K562 (cell line): ENCODE measurements around the gene ZNF831. TPM values are rescaled to one million over a fixed set of nuclear protein-coding genes. Genes with fewer than 3 reads are reported as not detected.

Experiments
- ATAC-seq: fragments of 200-7000 bp; cut with Tn5 transposase; 3 replicates; pipeline ENCODE4 v1.9.1; 2020; ENCODE audit warnings: moderate library complexity
- BruUV-seq: library from RNA; stranded (reverse); fragments of 400-500 nt; replicated peaks from 2 replicates; lab custom pipeline; 2021; lab: Mats Ljungman, UMichigan
- CTCF ChIA-PET: fragments of 300-600 bp; formaldehyde crosslinking; extraction: SDS; loops from one replicate; lab custom pipeline; 2021; ENCODE audit warnings: low intra/inter-chr PET ratio; lab: Yijun Ruan, JAX
- POLR2A ChIA-PET: fragments of 300-600, 350-650 bp; sonication (Branson Sonifier 250); formaldehyde crosslinking; extraction: SDS; loops from one replicate; lab custom pipeline; 2021; ENCODE audit warnings: antibody characterized with exemption, inconsistent platforms; lab: Yijun Ruan, JAX
- DNase-seq, 4 experiments: peaks; one replicate each; pipeline versions ENCODE4 v3.0.0 to v3.0.0-alpha.2; 2011 to 2018; ENCODE audit warnings: low spot score in 3 of 4, mixed read lengths in 3 of 4; ENCODE audit errors: extremely low read depth in 1 of 4
- FAIRE-seq: peaks from 2 replicates; lab custom pipeline; 2011; peaks lifted over from hg19 to GRCh38; lab: Jason Lieb, UNC
- H2AFZ ChIP-seq: 2 replicates; pipeline ENCODE4 v1.6.0; 2011; ENCODE audit warnings: low read depth, low read length, control low read depth, inconsistent platforms
- H3K27ac ChIP-seq: fragments of 200-600 bp; 3 replicates; pipeline ENCODE4 v1.8.0; 2011; ENCODE audit warnings: low read depth, mild to moderate bottlenecking, control low read depth, inconsistent platforms, low read length, moderate library complexity, mixed read lengths; ENCODE audit errors: extremely low read depth
- H3K27me3 ChIP-seq, 2 experiments: fragments of 300-600 bp in 1 of 2; 2 replicates in 1 of 2; 3 replicates in 1 of 2; pipeline versions ENCODE4 v1.6.0 to v1.8.0; 2011; ENCODE audit warnings: inconsistent platforms in 2 of 2, low read length in 2 of 2, mild to moderate bottlenecking in 1 of 2, mixed read lengths in 1 of 2, moderate library complexity in 1 of 2; ENCODE audit not compliant: control insufficient read depth in 2 of 2, insufficient read depth in 2 of 2
- H3K36me3 ChIP-seq: fragments of 300-600 bp; 3 replicates; pipeline ENCODE4 v1.8.0; 2011; ENCODE audit warnings: mild to moderate bottlenecking, low read length, inconsistent platforms; ENCODE audit not compliant: control insufficient read depth, insufficient read depth
- H3K4me1 ChIP-seq, 2 experiments: fragments of 200-600 bp in 1 of 2; replicated peaks in 1 of 2; 2 replicates in 1 of 2; 3 replicates in 1 of 2; pipeline versions ENCODE4 v1.5.1 to v1.8.0; 2011; ENCODE audit warnings: inconsistent platforms in 2 of 2, low read length in 2 of 2, mild to moderate bottlenecking in 1 of 2, mixed read lengths in 1 of 2, moderate library complexity in 1 of 2; ENCODE audit not compliant: control insufficient read depth in 2 of 2, insufficient read depth in 2 of 2
- H3K4me2 ChIP-seq: 2 replicates; pipeline ENCODE4 v1.6.1; 2011; ENCODE audit warnings: low read length, control low read depth, inconsistent platforms, mixed read lengths; ENCODE audit not compliant: insufficient read depth
- H3K4me3 ChIP-seq: fragments of 200-600 bp; sonication (generic), shearing (Covaris generic); 2 replicates; pipeline ENCODE4 v1.5.1; 2016; ENCODE audit warnings: control low read depth, inconsistent platforms
- H3K79me2 ChIP-seq: fragments of 200-600 bp; 3 replicates; pipeline ENCODE4 v1.8.0; 2011; ENCODE audit warnings: low read length, inconsistent platforms; ENCODE audit not compliant: control insufficient read depth, insufficient read depth
- H3K9ac ChIP-seq, 2 experiments: 2 replicates each; pipeline versions ENCODE4 v1.6.0 to v1.6.1; 2011; ENCODE audit warnings: low read depth in 2 of 2, low read length in 2 of 2, control low read depth in 1 of 2, inconsistent platforms in 1 of 2, mild to moderate bottlenecking in 1 of 2, mixed read lengths in 1 of 2; ENCODE audit not compliant: insufficient read depth in 1 of 2
- H3K9me1 ChIP-seq: one replicate; pipeline ENCODE4 v1.6.0; 2011; ENCODE audit warnings: inconsistent platforms, mild to moderate bottlenecking, low read length, moderate library complexity; ENCODE audit not compliant: control insufficient read depth, insufficient read depth
- H3K9me3 ChIP-seq: replicated peaks from 2 replicates; pipeline ENCODE4 v1.5.1; 2011; ENCODE audit warnings: low read depth, low read length, inconsistent platforms; ENCODE audit not compliant: control insufficient read depth, insufficient read depth
- H4K20me1 ChIP-seq: replicated peaks from 2 replicates; pipeline ENCODE4 v1.6.1; 2011; ENCODE audit warnings: low read length, inconsistent platforms, mixed read lengths; ENCODE audit not compliant: control insufficient read depth, insufficient read depth
- CTCF ChIP-seq, 3 experiments: IDR thresholded peaks in 2 of 3; conservative IDR thresholded peaks in 1 of 3; 2 replicates each; pipeline ENCODE4 v1.5.1; 2011 to 2012; ENCODE audit warnings: low read length in 3 of 3, mild to moderate bottlenecking in 3 of 3, control low read depth in 2 of 3, improper control_type of control experiment in 1 of 3, inconsistent platforms in 1 of 3, low read depth in 1 of 3, mixed read lengths in 1 of 3, moderate library complexity in 1 of 3; ENCODE audit not compliant: insufficient read depth in 2 of 3
- ESRRA ChIP-seq: fragments of 450-650 bp; IDR thresholded peaks from 2 replicates; pipeline ENCODE4 v1.6.1; 2014; ENCODE audit warnings: low read depth, mild to moderate bottlenecking, moderate library complexity, borderline replicate concordance
- KLF16 ChIP-seq: IDR thresholded peaks from 2 replicates; pipeline ENCODE4 v1.6.1; 2016; ENCODE audit warnings: antibody characterized with exemption
- MEIS2 ChIP-seq: fragments of 450-650 bp; IDR thresholded peaks from 2 replicates; pipeline ENCODE4 v1.6.1; 2014; ENCODE audit warnings: mild to moderate bottlenecking; ENCODE audit not compliant: partially characterized antibody
- NR2C1 ChIP-seq, 2 experiments: fragments of 450-650 bp; IDR thresholded peaks; 2 replicates each; pipeline ENCODE4 v1.6.1; 2017; ENCODE audit warnings: mild to moderate bottlenecking in 2 of 2, antibody characterized with exemption in 1 of 2, inconsistent platforms in 1 of 2, missing compliant biosample characterization in 1 of 2, missing genetic modification characterization in 1 of 2
- RAD21 ChIP-seq, 2 experiments: fragments of 250-450 bp in 1 of 2; fragments of 450-650 bp in 1 of 2; sonication (Bioruptor Pico) in 1 of 2; formaldehyde crosslinking in 1 of 2; IDR thresholded peaks in 1 of 2; conservative IDR thresholded peaks in 1 of 2; 2 replicates each; pipeline versions ENCODE4 v1.4.0 to v1.8.0; 2020 to 2022; ENCODE audit warnings: mild to moderate bottlenecking in 2 of 2, moderate library complexity in 1 of 2
- SMC3 ChIP-seq: conservative IDR thresholded peaks from 2 replicates; pipeline ENCODE4 v1.6.1; 2011; ENCODE audit warnings: low read depth, low read length, improper control_type of control experiment; ENCODE audit not compliant: insufficient read depth
- STAG1 ChIP-seq: sonication (generic); formaldehyde crosslinking; IDR thresholded peaks from 2 replicates; pipeline ENCODE4 v1.5.0; 2020; ENCODE audit warnings: missing genetic modification reagents, borderline replicate concordance
- WGBS: fragments of 100-300 bp; shearing (Covaris generic); methylation state at CpG from one replicate; pipeline ENCODE4 v1.1.6; 2016; ENCODE audit warnings: low coverage, mixed read lengths; ENCODE audit not compliant: insufficient coverage; ENCODE audit errors: missing lambda C conversion rate; 5-methylcytosine and 5-hydroxymethylcytosine counted together
- in situ Hi-C: fragments of 300-500 bp; cut with MboI; formaldehyde crosslinking; loops from 4 replicates; pipeline ENCODE4 v1.15.0; 2018; ENCODE audit warnings: inconsistent platforms, mixed read lengths
- intact Hi-C: fragments of 100-400 bp; cut with micrococcal nuclease; formaldehyde crosslinking; loops from 2 replicates; pipeline ENCODE4 v1.14.2; 2022
- polyA plus RNA-seq, 8 experiments: library from polyadenylated mRNA; depleted of rRNA in 4 of 8; stranded (reverse) in 5 of 8; unstranded in 3 of 8; fragments of >200 nt; fragmentation: Nextera tagmentation in 2 of 8; fragmentation: Illumina TruSeq in 1 of 8; extraction: Ambion mirVana in 2 of 8; extraction: Trizol in 1 of 8; gene quantifications; 2 replicates each; pipeline versions ENCODE4 v1.2.1 to v1.2.3, GENCODE V29; 2011 to 2014; ENCODE audit warnings: inconsistent platforms in 1 of 8, missing spikeins in 1 of 8
- total RNA-seq, 7 experiments: library from RNA; depleted of rRNA in 6 of 7; stranded (reverse); fragments of >200 nt in 6 of 7; fragmentation: Illumina TruSeq in 2 of 7; extraction: Trizol in 2 of 7; gene quantifications; 2 replicates each; pipeline versions ENCODE4 v1.2.1 to v1.2.3, GENCODE V29; 2011 to 2021; ENCODE audit warnings: low replicate concordance in 1 of 7
- TF ChIP-seq, protein P1 (sequence below), 2 experiments: fragments of 450-650 bp; IDR thresholded peaks; 2 replicates each; pipeline ENCODE4 v1.6.1; 2016; ENCODE audit warnings: mild to moderate bottlenecking in 2 of 2, borderline replicate concordance in 1 of 2, low read depth in 1 of 2, moderate library complexity in 1 of 2

Gene ZNF831
- total and polyA plus RNA-seq, 9 of the 15 experiments (the other 6 are each of a cell fraction or from before 2014, with no cell fraction given): not detected

DNA sequence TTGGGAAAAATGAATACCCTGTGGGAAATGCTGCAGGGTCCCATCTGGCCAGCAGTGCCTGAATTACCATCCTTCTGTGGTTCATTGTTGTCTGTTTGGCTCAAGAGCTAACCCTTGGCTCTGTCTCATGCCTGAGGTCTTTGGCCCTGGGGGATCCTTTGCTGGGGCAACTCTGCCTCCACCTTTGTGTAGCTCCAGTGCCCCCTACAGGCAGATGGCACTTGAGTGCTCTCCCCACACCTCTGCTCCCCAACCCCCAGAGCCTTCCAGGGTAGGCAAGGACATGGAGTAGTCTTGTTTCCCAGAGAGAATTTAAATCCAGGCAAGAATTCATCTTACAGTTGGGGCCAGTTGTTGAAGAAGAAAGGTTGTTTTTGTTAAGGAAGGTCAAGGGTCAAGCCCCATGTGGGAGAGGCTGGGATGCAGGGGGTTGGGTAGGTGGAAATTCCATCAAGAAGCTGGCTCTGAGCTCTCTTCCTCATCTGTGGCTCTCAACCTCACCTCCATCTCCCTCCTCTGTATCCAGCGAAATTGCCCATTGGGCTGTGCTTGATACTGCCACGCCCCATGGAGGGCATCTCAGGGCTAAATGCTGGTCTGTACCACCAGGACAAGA lies 44.2 kb downstream of the ZNF831 start:
- 0% methylated on average over 2 of the region's 2 CpGs for WGBS
- Histone ChIP-seq H3K4me2 (no peak overlapping the region), H3K9ac (no peak overlapping the region), H2AFZ (no peak overlapping the region), H3K9me1 (no peaks in the 10 kb centered on the region), H4K20me1 (0 out of 2 replicates have a peak, but pooled peaks cover 2% of the 10 kb centered on the region), H3K36me3 (no peaks in the 10 kb centered on the region), H3K9me3 (no peaks in the 10 kb centered on the region), H3K4me3 (no peak overlapping the region), H3K4me1 (no peaks in the 10 kb centered on the region), H3K27ac (no peak overlapping the region), H3K79me2 (no peaks in the 10 kb centered on the region), H3K27me3 (peaks cover 2 to 33% of the 10 kb centered on the region in 2 experiments; a peak in 4 of 5 replicates)
- peak; percentile 77 for FAIRE-seq
- DNase-seq: peak; percentile 61 to 72 (median 64)
- in situ Hi-C loops: no loop called here
- ChIA-PET POLR2A (interaction anchor here (0.5 to 0.7 kb wide), 3 partner anchors 34 to 940 kb away, joined by 3 to 4 read pairs (median 3); no protein-coding TSS in a partner anchor), CTCF (interaction anchor here (1.2 to 5.4 kb wide), 2 partner anchors 119 to 338 kb away, joined by 3 to 31 read pairs; no protein-coding TSS in a partner anchor)
- peak; percentile 95 for ATAC-seq
- intact Hi-C loops: loop anchor here (1.0 kb wide), 1 partner anchor 120 kb away; no protein-coding TSS in a partner anchor
- no TSS peak for BruUV-seq
- peak; percentile 63 to 86 for TF ChIP-seq RAD21 (CRISPR knock-in tag; conservative IDR thresholded peaks at IDR 0.05 in 1 of 2, IDR thresholded peaks at IDR 0.05 in 1 of 2)
- peak; percentile 66; the same call in 1 of the 2 replicates for TF ChIP-seq STAG1 (CRISPR knock-in tag)
- TF ChIP-seq SMC3: peak; percentile 71
- TF ChIP-seq NR2C1 (IDR thresholded peaks at IDR 0.05): peak; percentile 39; the same call in 1 of the 2 replicates
- 0 out of 2 replicates have a peak, but pooled peaks have one; percentile 35 for TF ChIP-seq NR2C1 (tag; IDR thresholded peaks at IDR 0.05)
- TF ChIP-seq KLF16: 0 out of 2 replicates have a peak, but pooled peaks have one; percentile 18
- no peak for TF ChIP-seq MEIS2
- TF ChIP-seq ESRRA: no peak
- TF ChIP-seq, protein P1, sequence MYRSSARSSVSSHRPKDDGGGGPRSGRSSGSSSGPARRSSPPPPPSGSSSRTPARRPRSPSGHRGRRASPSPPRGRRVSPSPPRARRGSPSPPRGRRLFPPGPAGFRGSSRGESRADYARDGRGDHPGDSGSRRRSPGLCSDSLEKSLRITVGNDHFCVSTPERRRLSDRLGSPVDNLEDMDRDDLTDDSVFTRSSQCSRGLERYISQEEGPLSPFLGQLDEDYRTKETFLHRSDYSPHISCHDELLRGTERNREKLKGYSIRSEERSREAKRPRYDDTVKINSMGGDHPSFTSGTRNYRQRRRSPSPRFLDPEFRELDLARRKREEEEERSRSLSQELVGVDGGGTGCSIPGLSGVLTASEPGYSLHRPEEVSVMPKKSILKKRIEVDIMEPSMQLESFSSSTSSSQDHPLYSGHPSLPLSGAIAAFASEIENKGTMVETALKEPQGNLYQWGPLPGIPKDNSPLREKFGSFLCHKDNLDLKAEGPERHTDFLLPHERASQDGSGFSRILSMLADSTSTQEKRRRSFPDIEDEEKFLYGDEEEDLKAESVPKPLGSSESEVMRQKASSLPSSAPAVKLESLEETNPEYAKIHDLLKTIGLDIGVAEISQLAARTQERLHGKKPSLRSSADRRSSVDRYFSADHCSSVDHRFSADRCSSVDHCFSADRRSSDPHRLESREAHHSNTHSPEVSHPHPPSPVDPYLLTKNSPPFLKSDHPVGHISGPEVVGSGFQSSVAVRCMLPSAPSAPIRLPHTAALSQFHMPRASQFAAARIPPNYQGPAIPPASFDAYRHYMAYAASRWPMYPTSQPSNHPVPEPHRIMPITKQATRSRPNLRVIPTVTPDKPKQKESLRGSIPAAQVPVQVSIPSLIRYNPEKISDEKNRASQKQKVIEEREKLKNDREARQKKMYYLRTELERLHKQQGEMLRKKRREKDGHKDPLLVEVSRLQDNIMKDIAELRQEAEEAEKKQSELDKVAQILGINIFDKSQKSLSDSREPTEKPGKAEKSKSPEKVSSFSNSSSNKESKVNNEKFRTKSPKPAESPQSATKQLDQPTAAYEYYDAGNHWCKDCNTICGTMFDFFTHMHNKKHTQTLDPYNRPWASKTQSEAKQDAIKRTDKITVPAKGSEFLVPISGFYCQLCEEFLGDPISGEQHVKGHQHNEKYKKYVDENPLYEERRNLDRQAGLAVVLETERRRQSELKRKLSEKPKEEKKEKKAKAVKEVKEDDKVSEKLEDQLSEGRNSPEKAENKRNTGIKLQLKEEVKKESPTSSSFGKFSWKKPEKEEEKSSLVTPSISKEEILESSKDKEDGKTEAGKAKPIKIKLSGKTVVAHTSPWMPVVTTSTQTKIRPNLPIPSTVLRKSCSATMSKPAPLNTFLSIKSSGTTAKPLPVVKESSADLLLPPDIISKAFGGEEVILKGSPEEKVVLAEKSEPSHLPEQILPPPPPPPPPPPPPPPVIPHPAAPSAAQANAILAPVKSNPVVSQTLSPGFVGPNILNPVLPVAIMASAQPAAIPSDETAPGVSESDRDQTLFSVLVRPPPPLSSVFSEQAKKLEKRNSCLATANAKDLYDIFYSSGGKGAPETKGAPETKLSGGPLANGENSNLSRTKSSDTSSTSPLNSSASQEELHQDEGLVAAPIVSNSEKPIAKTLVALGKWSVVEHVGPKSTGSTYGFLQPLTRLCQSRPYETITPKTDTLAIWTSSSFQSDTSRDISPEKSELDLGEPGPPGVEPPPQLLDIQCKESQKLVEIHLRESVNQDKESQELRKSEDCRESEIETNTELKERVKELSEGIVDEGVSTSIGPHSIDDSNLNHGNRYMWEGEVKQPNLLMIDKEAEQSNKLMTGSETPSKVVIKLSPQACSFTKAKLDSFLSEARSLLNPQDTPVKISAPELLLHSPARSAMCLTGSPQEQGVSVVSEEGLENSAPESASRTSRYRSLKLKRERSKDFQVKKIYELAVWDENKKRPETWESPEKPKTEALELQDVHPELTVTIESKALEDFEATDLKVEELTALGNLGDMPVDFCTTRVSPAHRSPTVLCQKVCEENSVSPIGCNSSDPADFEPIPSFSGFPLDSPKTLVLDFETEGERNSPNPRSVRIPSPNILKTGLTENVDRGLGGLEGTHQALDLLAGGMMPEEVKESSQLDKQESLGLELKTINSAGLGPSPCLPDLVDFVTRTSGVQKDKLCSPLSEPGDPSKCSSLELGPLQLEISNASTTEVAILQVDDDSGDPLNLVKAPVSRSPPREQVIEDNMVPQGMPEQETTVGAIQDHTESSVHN (IDR thresholded peaks at IDR 0.05; ENCODE audit: borderline replicate concordance in 1 of 2, low read depth in 1 of 2): no peak
- TF ChIP-seq CTCF (IDR thresholded peaks at IDR 0.05 in 2 of 3, conservative IDR thresholded peaks at IDR 0.05 in 1 of 3; ENCODE audit: insufficient read depth in 2 of 3, low read depth in 1 of 3, low read length in 3 of 3): peak; percentile 73 to 87 (median 78)
